Glutamatergic neuron (in vitro differentiated cells): ENCODE results near the gene TSC22D4. TPM values are rescaled to one million over a fixed set of nuclear protein-coding genes. Genes with fewer than 3 reads are reported as not detected.

Source experiments
- DNase-seq: peaks from one replicate; pipeline ENCODE4 v3.0.0; 2022
- H3K27ac Mint-ChIP-seq: one replicate; pipeline ENCODE4 v1.8.0; 2020; ENCODE audit warnings: mild to moderate bottlenecking, mixed read lengths, inconsistent platforms; ENCODE audit not compliant: unreplicated experiment
- H3K27me3 Mint-ChIP-seq: one replicate; pipeline ENCODE4 v1.8.0; 2020; ENCODE audit warnings: mild to moderate bottlenecking, moderate library complexity, mixed read lengths, inconsistent platforms; ENCODE audit not compliant: unreplicated experiment
- H3K36me3 Mint-ChIP-seq: one replicate; pipeline ENCODE4 v1.8.0; 2020; ENCODE audit warnings: mild to moderate bottlenecking, mixed read lengths, inconsistent platforms; ENCODE audit not compliant: unreplicated experiment
- H3K4me1 Mint-ChIP-seq: one replicate; pipeline ENCODE4 v1.8.0; 2020; ENCODE audit warnings: mild to moderate bottlenecking, low read depth, mixed read lengths, inconsistent platforms; ENCODE audit not compliant: unreplicated experiment
- H3K4me3 Mint-ChIP-seq: one replicate; pipeline ENCODE4 v1.8.0; 2020; ENCODE audit warnings: mild to moderate bottlenecking, mixed read lengths, inconsistent platforms; ENCODE audit not compliant: unreplicated experiment
- H3K9me3 Mint-ChIP-seq: one replicate; pipeline ENCODE4 v1.8.0; 2020; ENCODE audit warnings: mild to moderate bottlenecking, moderate library complexity, mixed read lengths, inconsistent platforms; ENCODE audit not compliant: unreplicated experiment
- CTCF ChIP-seq: fragments of 200-600 bp; sonication (generic); IDR thresholded peaks from one replicate; pipeline ENCODE4 v1.5.0; 2021; ENCODE audit not compliant: partially characterized antibody, unreplicated experiment
- total RNA-seq: library from RNA; stranded (reverse); fragmentation: NEBNext Ultra II Directional; extraction: Animal tissue kit (Norgen Biotek cat#: 25700); gene quantifications from one replicate; pipeline ENCODE4 v1.2.1, GENCODE V29; 2021; ENCODE audit not compliant: unreplicated experiment

Gene TSC22D4
- total RNA-seq, 1 donor from 2014 or later: 39.6 TPM

- peaks cover 5% of the 10 kb centered on the region for H3K4me1 Mint-ChIP-seq
- peaks cover 26% of the 10 kb centered on the region for H3K9me3 Mint-ChIP-seq
- H3K27me3 Mint-ChIP-seq: peaks cover 24% of the 10 kb centered on the region
- TF ChIP-seq CTCF: no peak
- peak within 1 kb of the TSS; percentile 98 for H3K27ac Mint-ChIP-seq
- DNase-seq: peak; percentile 99
- no peaks in the 10 kb centered on the region for H3K36me3 Mint-ChIP-seq
- H3K4me3 Mint-ChIP-seq: peak within 1 kb of the TSS; percentile 96
Observed at GRCh38 chr7:100429637-100430492, 49.1 kb downstream of the TSC22D4 start, which contains the start of gene MEPCE. MEPCE (plus strand) TSS chr7:100429831; CDS start chr7:100430019, 188 bp downstream.

- Mint-ChIP-seq H3K4me3 (peak overlapping the region; percentile 96), H3K27me3 (peaks cover 24% of the 10 kb centered on the region), H3K27ac (peak overlapping the region; percentile 98), H3K36me3 (no peaks in the 10 kb centered on the region), H3K9me3 (peaks cover 24% of the 10 kb centered on the region), H3K4me1 (no peaks in the 10 kb centered on the region)
- TF ChIP-seq CTCF: peak; percentile 63
- DNase-seq: peak; percentile 100
Observed at GRCh38 chr7:100428967-100429636, 49.9 kb downstream of the TSC22D4 start.

DNA sequence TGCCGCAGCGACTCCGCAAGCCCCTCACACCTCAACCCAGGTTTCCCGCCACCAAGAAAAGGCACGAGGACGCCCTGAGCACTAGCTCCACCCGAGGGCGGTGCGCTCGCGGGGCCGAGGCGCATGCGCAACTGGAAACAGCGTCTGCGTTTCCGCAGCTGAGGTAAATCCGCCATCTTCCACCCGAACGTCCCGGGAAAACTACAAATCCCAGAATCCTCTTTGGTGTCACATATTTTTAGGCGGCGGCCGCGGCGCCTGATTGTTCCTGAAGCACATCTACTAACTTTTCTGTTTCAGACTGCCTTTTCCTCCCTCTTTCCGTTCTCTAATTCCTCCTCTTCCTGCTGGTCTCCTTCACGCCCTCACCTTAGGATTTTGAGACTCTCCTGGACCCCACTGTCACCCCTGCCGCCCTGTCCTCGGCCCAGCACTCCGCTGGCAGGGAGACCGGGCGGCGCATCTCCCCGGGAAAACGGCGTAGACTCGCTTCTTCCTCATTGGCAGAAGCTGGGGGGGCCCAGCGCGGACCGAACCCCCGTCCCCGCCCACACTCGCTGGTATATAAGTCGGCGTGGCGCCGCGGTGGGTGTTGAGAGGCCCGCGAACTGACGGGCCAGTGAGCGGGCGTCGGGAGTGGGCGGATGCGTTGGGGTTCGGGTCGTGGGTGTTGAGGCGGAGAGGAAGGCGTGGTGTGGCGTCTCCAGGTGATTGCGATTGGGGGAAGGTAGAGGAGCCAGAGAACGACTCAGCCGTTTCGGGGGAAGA, 50.6 kb downstream of the TSC22D4 start, which contains the start of gene ZCWPW1:
Gene ZCWPW1, minus strand, starts transcription at position 505 of the 768 bp plus-strand sequence. CDS start 8,054 bp downstream, outside the sequence.
- Mint-ChIP-seq H3K4me1 (no peaks in the 10 kb centered on the region), H3K9me3 (peaks cover 21% of the 10 kb centered on the region), H3K36me3 (no peaks in the 10 kb centered on the region), H3K27ac (peak within 1 kb of the TSS; percentile 98), H3K4me3 (peak within 1 kb of the TSS; percentile 96), H3K27me3 (peaks cover 24% of the 10 kb centered on the region)
- no peak for TF ChIP-seq CTCF
- peak; percentile 93 for DNase-seq

DNA sequence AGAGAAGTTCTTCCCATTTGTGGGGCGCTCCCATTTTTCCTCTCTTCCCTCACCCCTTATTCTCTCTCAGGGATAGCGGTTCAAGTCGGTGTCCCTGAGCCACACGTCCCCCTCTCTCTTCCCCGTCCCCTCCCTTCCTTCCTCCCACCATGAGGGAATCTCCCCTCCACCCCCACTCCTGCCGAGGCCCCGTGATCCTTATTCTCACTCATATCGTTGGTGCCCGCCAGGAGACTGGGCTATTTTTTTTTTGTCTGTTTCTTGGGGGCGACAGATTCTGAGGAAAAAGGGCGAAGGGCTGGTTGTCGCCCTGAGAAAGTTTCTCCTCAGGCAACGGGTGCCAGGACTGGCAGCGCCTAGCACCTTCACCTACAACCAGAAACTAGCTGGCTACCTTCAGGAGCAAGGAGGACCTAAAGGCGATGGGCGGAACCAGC, 51.2 kb downstream of the TSC22D4 start:
- H3K4me1 Mint-ChIP-seq: no peaks in the 10 kb centered on the region
- H3K4me3 Mint-ChIP-seq: peak overlapping the region; percentile 25
- TF ChIP-seq CTCF: no peak
- no peaks in the 10 kb centered on the region for H3K36me3 Mint-ChIP-seq
- H3K9me3 Mint-ChIP-seq: peaks cover 19% of the 10 kb centered on the region
- no peak for DNase-seq
- no peak overlapping the region for H3K27ac Mint-ChIP-seq
- H3K27me3 Mint-ChIP-seq: peaks cover 24% of the 10 kb centered on the region
